Measurements from ENCODE around the gene CLCN7. TPM values are rescaled to one million over a fixed set of nuclear protein-coding genes. Genes with fewer than 3 reads are reported as not detected.

The CLCN7 gene
- total and polyA plus RNA-seq, 9 of the 15 experiments (the other 6 are each of a cell fraction or from before 2014, with no cell fraction given), result 0.06 to 126 (median 18.7) TPM

GRCh38 chr16:1475552-1476114, 805 bp upstream of the CLCN7 start:
- peak overlapping the region; percentile 96 to 97 for H3K9ac ChIP-seq (ENCODE audit: insufficient read depth in 1 of 2, low read depth in 2 of 2, low read length in 2 of 2)
- H3K79me2 ChIP-seq (ENCODE audit: control insufficient read depth, insufficient read depth, low read length), result peaks cover 51% of the 10 kb centered on the region
- H3K36me3 ChIP-seq (ENCODE audit: control insufficient read depth, insufficient read depth, low read length), result peaks cover 7% of the 10 kb centered on the region; the same call in 1 of the 3 replicates
- FAIRE-seq (peak; percentile 62), DNase-seq (ENCODE audit: extremely low read depth in 1 of 4, low spot score in 3 of 4) (peak in 1 of 4 experiments; percentile 29), ATAC-seq (peak; percentile 4)
- H3K9me1 ChIP-seq (ENCODE audit: control insufficient read depth, insufficient read depth, low read length), result peaks cover 3% of the 10 kb centered on the region
- peak overlapping the region; percentile 96 for H3K4me2 ChIP-seq (ENCODE audit: insufficient read depth, low read length)
- intact Hi-C loops (cut with micrococcal nuclease) (no loop called here), in situ Hi-C loops (cut with MboI) (no loop called here)
- WGBS (ENCODE audit: insufficient coverage, low coverage, missing lambda C conversion rate), result 39% methylated on average over 15 of the region's 15 CpGs
- H3K4me3 ChIP-seq, result peak overlapping the region; percentile 85
- H3K27ac ChIP-seq (ENCODE audit: extremely low read depth, low read depth, low read length), result peak overlapping the region; percentile 97
- no peak for TF ChIP-seq ZNF175 (CRISPR knock-in tag; IDR thresholded peaks at IDR 0.05; ENCODE audit: low read depth)
- no peak for TF ChIP-seq NFE2L1 (tag; IDR thresholded peaks at IDR 0.05; ENCODE audit: borderline replicate concordance, low read depth)
- TF ChIP-seq ZBTB43 (CRISPR knock-in tag; IDR thresholded peaks at IDR 0.05), result 0 out of 2 replicates have a peak, but pooled peaks have one; percentile 7
- 0 out of 2 replicates have a peak, but pooled peaks have one; percentile 12 for TF ChIP-seq NFIC (IDR thresholded peaks at IDR 0.05)
- H3K27me3 ChIP-seq (ENCODE audit: control insufficient read depth in 2 of 2, insufficient read depth in 2 of 2, low read length in 2 of 2), result no peaks in the 10 kb centered on the region
- H3K9me3 ChIP-seq (replicated peaks; ENCODE audit: control insufficient read depth, insufficient read depth, low read depth, low read length), result no peaks in the 10 kb centered on the region
- peak overlapping the region; percentile 92 for H2AFZ ChIP-seq (ENCODE audit: low read depth, low read length)
- POLR2A ChIA-PET, result interaction anchor here (0.5 to 0.7 kb wide), 5 partner anchors 37 to 908 kb away, joined by 3 read pairs; no protein-coding TSS in a partner anchor
- H4K20me1 ChIP-seq (replicated peaks; ENCODE audit: control insufficient read depth, insufficient read depth, low read length), result peaks cover 2% of the 10 kb centered on the region; the same call in 1 of the 2 replicates
- H3K4me1 ChIP-seq (replicated peaks in 1 of 2; ENCODE audit: control insufficient read depth in 2 of 2, insufficient read depth in 2 of 2, low read length in 2 of 2), result peaks cover 31 to 48% of the 10 kb centered on the region in 2 experiments; a peak in 4 of 5 replicates
- BruUV-seq (replicated peaks), result no TSS peak
- CTCF ChIA-PET (ENCODE audit: low intra/inter-chr PET ratio), result no interaction called here

All from K562 (cell line).